C4-2B (cell line): Measurements from ENCODE around the gene MEG3.

Experiments used
- ZFX ChIP-seq: fragments of 450-650 bp; IDR thresholded peaks from 2 replicates; pipeline ENCODE4 v1.6.1; 2017
- TF ChIP-seq, protein P1 (sequence below): fragments of 450-650 bp; conservative IDR thresholded peaks from 2 replicates; pipeline ENCODE4 v1.5.1; 2017; ENCODE audit warnings: mild to moderate bottlenecking

- TF ChIP-seq, protein P1, sequence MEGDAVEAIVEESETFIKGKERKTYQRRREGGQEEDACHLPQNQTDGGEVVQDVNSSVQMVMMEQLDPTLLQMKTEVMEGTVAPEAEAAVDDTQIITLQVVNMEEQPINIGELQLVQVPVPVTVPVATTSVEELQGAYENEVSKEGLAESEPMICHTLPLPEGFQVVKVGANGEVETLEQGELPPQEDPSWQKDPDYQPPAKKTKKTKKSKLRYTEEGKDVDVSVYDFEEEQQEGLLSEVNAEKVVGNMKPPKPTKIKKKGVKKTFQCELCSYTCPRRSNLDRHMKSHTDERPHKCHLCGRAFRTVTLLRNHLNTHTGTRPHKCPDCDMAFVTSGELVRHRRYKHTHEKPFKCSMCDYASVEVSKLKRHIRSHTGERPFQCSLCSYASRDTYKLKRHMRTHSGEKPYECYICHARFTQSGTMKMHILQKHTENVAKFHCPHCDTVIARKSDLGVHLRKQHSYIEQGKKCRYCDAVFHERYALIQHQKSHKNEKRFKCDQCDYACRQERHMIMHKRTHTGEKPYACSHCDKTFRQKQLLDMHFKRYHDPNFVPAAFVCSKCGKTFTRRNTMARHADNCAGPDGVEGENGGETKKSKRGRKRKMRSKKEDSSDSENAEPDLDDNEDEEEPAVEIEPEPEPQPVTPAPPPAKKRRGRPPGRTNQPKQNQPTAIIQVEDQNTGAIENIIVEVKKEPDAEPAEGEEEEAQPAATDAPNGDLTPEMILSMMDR: no peak
- TF ChIP-seq ZFX: no peak
These were observed 47.2 kb downstream of the MEG3 start for GRCh38 chr14:100873096-100873482.
